OCI-LY7 (cell line): ENCODE measurements around the gene KLRK1.
"Not testable (repeated sequence)": the region's sequence is repeated elsewhere in the genome, so short reads cannot be mapped to it uniquely, and the experiment has no call there.

ENCODE experiments used
- CTCF ChIP-seq: fragments of 200-600 bp; sonication (generic); conservative IDR thresholded peaks from 2 replicates; pipeline ENCODE4 v1.5.1; 2014; ENCODE audit warnings: mild to moderate bottlenecking, antibody characterized with exemption, low read length, moderate library complexity, mixed read lengths
- EZH2phosphoT487 ChIP-seq: fragments of 200-600 bp; sonication (generic); IDR thresholded peaks from 2 replicates; pipeline ENCODE4 v1.6.1; 2018; ENCODE audit warnings: low read depth, borderline replicate concordance, mild to moderate bottlenecking, mixed run types, antibody characterized with exemption, low read length, moderate library complexity, mixed read lengths

DNA sequence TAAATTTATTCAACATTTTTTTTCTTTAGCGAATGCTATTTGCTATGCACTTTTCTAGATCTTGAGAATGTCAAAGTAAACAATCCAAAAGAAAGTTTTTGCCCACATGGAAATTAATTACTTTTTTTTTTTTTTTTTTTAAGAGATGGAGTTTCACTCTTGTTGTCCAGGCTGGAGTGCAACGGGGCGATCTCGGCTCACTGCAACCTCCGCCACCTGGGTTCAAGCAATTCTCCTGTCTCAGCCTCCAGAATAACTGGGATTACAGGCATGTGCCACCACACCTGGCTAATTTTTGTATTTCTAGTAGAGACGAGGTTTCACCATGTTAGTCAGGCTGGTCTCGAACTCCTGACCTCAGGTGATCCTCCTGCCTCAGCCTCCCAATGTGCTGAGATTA is 1.1 kb upstream of the KLRK1 start:
- TF ChIP-seq CTCF, EZH2phosphoT487: not testable (repeated sequence)
